ENCODE measurements around the gene SLC35E4.

The SLC35E4 gene

DNA sequence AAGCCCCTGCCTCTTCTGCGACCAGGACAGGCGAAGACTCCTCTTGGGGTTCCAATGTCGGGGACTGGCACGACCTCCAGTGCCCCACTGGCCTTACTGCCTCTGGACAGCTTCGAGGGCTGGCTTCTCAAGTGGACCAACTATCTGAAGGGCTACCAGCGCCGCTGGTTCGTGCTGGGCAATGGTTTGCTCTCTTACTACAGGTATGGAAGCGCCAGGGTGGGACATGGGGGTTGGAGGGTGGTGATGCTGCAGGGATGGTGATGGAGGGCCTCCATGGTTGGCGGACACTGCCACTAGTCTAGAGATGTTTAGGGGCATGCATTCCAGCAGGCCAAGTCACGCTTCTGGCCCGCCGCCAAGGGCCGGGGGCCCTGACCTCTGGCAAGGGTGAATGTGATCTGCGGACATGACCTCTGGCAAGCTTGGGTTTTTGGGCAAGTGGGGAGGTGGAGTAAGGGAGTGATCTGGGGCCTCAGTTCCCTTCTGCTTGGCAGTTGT, 59.8 kb downstream of the SLC35E4 start:
- H3K4me1 ChIP-seq (ENCODE audit: control insufficient read depth in 1 of 2, insufficient read depth in 1 of 2, low read depth in 1 of 2, low read length in 1 of 2) = peaks cover 5 to 8% of the 10 kb centered on the region in 2 experiments
- TF ChIP-seq CTCF (IDR thresholded peaks at IDR 0.05) = no peak
- no peaks in the 10 kb centered on the region for H3K9me3 ChIP-seq
- peaks cover 76% of the 10 kb centered on the region for H3K27me3 ChIP-seq
- no peak overlapping the region for H3K4me3 ChIP-seq (ENCODE audit: low read depth in 1 of 2, low read length in 1 of 2)
- no peaks in the 10 kb centered on the region for H3K36me3 ChIP-seq
- H3K27ac ChIP-seq = no peak overlapping the region

- Histone ChIP-seq H3K27me3 (peaks cover 76% of the 10 kb centered on the region), H3K9me3 (no peaks in the 10 kb centered on the region), H3K4me3 (ENCODE audit: low read depth in 1 of 2, low read length in 1 of 2) (no peak overlapping the region), H3K4me1 (ENCODE audit: control insufficient read depth in 1 of 2, insufficient read depth in 1 of 2, low read depth in 1 of 2, low read length in 1 of 2) (peaks cover 5 to 8% of the 10 kb centered on the region in 2 experiments), H3K36me3 (no peaks in the 10 kb centered on the region), H3K27ac (no peak overlapping the region)
- no peak for TF ChIP-seq CTCF (IDR thresholded peaks at IDR 0.05)
Observed at GRCh38 chr22:30695871-30696655, 60.5 kb downstream of the SLC35E4 start.

Data from neutrophil (primary cell).